OCI-LY1 (cell line): Measurements from ENCODE around the gene TEPSIN.

ENCODE experiments used
- H2AFZ ChIP-seq: fragments of 200-600 bp; sonication (generic), shearing (Covaris generic); 2 replicates; pipeline ENCODE4 v1.6.0; 2014; ENCODE audit warnings: antibody characterized with exemption, mild to moderate bottlenecking, low read length
- H3F3A ChIP-seq: fragments of 200-600 bp; sonication (generic), shearing (Covaris generic); 2 replicates; pipeline ENCODE4 v1.6.0; 2014; ENCODE audit warnings: mild to moderate bottlenecking, antibody characterized with exemption, low read length, moderate library complexity; ENCODE audit not compliant: insufficient read depth
- H3K27ac ChIP-seq: fragments of 200-600 bp; sonication (generic); 2 replicates; pipeline ENCODE4 v1.5.1; 2014; ENCODE audit warnings: low read length, mixed run types, mild to moderate bottlenecking, low read depth; ENCODE audit not compliant: poor library complexity, severe bottlenecking
- H3K27me3 ChIP-seq: fragments of 200-600 bp; sonication (generic); 2 replicates; pipeline ENCODE4 v1.6.0; 2014; ENCODE audit warnings: antibody characterized with exemption, mild to moderate bottlenecking, low read length, moderate library complexity; ENCODE audit not compliant: insufficient read depth
- H3K36me3 ChIP-seq: fragments of 200-600 bp; sonication (generic); 2 replicates; pipeline ENCODE4 v1.6.1; 2014; ENCODE audit warnings: mild to moderate bottlenecking, antibody characterized with exemption, low read length, moderate library complexity, mixed read lengths; ENCODE audit not compliant: insufficient read depth
- H3K4me1 ChIP-seq: fragments of 200-600 bp; sonication (generic); 2 replicates; pipeline ENCODE4 v1.5.1; 2014; ENCODE audit warnings: mild to moderate bottlenecking, low read length, moderate library complexity; ENCODE audit not compliant: insufficient read depth, severe bottlenecking
- H3K4me2 ChIP-seq: fragments of 200-600 bp; sonication (generic), shearing (Covaris generic); 2 replicates; pipeline ENCODE4 v1.6.1; 2014; ENCODE audit warnings: low read length
- H3K4me3 ChIP-seq: fragments of 200-600 bp; sonication (generic); 2 replicates; pipeline ENCODE4 v1.5.1; 2014; ENCODE audit warnings: low read length, low read depth, mild to moderate bottlenecking, mixed read lengths; ENCODE audit not compliant: poor library complexity, severe bottlenecking
- H3K79me2 ChIP-seq: fragments of 200-600 bp; shearing (Covaris generic); 2 replicates; pipeline ENCODE4 v1.6.1; 2016; ENCODE audit warnings: mixed run types, low read length, mixed read lengths; ENCODE audit not compliant: insufficient read depth
- H3K9ac ChIP-seq: fragments of 200-600 bp; sonication (generic), shearing (Covaris generic); 2 replicates; pipeline ENCODE4 v1.6.1; 2014; ENCODE audit warnings: mild to moderate bottlenecking, low read length, mixed read lengths
- H3K9me2 ChIP-seq: fragments of 200-600 bp; sonication (generic), shearing (Covaris generic); 2 replicates; pipeline ENCODE4 v1.6.1; 2014; ENCODE audit warnings: low read depth, mild to moderate bottlenecking, low read length, mixed read lengths
- H3K9me3 ChIP-seq: fragments of 200-600 bp; shearing (Covaris generic); 2 replicates; pipeline ENCODE4 v1.6.1; 2014; ENCODE audit warnings: low read length, mixed read lengths
- H4K20me1 ChIP-seq: fragments of 200-600 bp; sonication (generic), shearing (Covaris generic); 2 replicates; pipeline ENCODE4 v1.6.0; 2016; ENCODE audit warnings: mild to moderate bottlenecking, low read length; ENCODE audit not compliant: insufficient read depth
- CTCF ChIP-seq: fragments of 200-600 bp; sonication (generic), shearing (Covaris generic); IDR thresholded peaks from 2 replicates; pipeline ENCODE4 v1.5.1; 2017; ENCODE audit warnings: mild to moderate bottlenecking, antibody characterized with exemption, low read length, moderate library complexity, mixed read lengths
- EZH2 ChIP-seq: fragments of 200-600 bp; sonication (generic), shearing (Covaris generic); IDR thresholded peaks from 2 replicates; pipeline ENCODE4 v1.8.0; 2017; ENCODE audit warnings: borderline replicate concordance, mixed run types, mild to moderate bottlenecking, antibody characterized with exemption, low read length, moderate library complexity, mixed read lengths

TEPSIN gene

DNA sequence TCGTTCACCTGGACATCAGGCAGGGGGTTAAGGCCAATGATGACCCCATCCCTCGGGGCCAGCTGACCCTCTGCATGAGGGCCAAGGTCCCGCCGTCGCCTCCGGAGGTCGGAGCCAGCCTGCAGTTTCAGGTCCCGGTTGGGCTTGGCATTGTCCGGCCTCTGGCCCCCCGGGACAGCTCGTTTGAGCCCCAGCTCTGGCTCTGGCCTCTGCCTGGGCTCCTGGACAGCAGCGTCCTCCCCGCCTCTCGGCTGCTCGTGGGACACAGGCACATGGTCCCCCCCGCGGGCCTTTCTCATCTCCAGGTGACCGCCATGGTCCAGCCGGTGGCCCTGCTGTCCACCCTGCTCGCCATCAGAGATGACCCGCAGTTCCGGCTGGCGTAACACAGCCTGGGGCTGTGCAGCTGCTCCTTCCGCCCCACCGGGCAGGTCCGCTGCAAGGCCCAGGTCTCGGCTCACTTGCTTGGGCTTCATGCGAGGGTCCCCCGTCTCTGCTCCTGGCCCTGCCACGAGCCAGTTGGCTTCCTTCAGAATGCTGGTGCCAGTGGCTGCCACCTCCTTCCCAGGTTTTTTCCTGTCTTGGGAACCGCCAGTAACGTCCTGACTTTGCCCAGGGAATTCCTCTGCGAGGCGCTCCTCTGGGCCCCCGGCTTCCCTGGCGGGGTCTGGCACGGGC, 6.9 kb upstream of the TEPSIN start:
- H3K36me3 ChIP-seq, result peaks cover 14% of the 10 kb centered on the region
- H3K4me2 ChIP-seq, result no peak overlapping the region
- no peak for TF ChIP-seq EZH2
- no peak overlapping the region for H3K9ac ChIP-seq
- peaks cover 5% of the 10 kb centered on the region for H3F3A ChIP-seq
- no peaks in the 10 kb centered on the region for H3K27me3 ChIP-seq
- no peaks in the 10 kb centered on the region for H3K79me2 ChIP-seq
- H2AFZ ChIP-seq, result no peak overlapping the region
- H3K4me3 ChIP-seq, result no peak overlapping the region
- peaks cover 47% of the 10 kb centered on the region for H3K4me1 ChIP-seq
- H3K27ac ChIP-seq, result no peak overlapping the region
- H3K9me3 ChIP-seq, result no peaks in the 10 kb centered on the region
- no peaks in the 10 kb centered on the region for H4K20me1 ChIP-seq
- no peaks in the 10 kb centered on the region for H3K9me2 ChIP-seq

DNA sequence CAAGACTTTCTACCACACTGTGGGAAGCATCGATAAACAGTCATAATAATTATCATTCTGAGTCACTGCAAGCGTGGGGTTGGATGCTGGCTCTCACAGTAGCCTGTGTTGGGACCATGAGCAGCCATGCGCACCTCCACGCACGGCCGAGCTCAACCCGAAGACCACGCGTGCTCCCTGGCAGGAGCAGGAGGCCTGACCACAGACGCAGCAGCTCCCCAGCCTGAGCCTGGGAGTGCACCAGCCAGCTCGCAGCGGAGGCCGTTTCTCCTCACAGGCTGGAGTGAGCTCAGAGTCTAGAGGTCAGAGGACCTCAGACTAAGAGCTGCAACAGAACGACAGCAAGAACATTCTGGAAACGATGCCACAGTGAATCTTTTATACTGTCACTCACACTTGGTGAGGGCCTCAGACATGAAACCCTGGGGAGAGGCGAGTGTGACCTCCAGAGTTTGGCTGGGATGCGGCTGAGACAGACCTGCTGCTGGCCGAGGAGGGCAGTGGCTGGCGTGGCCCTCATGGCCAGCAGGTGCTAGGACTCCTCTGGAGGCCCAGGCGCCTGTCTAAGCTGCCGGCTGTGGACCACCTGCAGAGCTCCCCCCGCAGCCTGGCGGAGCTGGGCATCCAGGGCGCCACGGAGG, 6.3 kb upstream of the TEPSIN start:
- Histone ChIP-seq H3K9ac (no peak overlapping the region), H3F3A (no peaks in the 10 kb centered on the region; the same call in 1 of the 2 replicates), H3K9me2 (no peaks in the 10 kb centered on the region), H3K4me2 (no peak overlapping the region), H3K4me1 (peaks cover 47% of the 10 kb centered on the region), H3K27me3 (no peaks in the 10 kb centered on the region), H3K79me2 (peaks cover 2% of the 10 kb centered on the region; the same call in 1 of the 2 replicates), H2AFZ (no peak overlapping the region), H3K27ac (peak overlapping the region; percentile 50), H3K9me3 (no peaks in the 10 kb centered on the region), H3K4me3 (no peak overlapping the region), H4K20me1 (no peaks in the 10 kb centered on the region), H3K36me3 (peaks cover 14% of the 10 kb centered on the region)
- no peak for TF ChIP-seq EZH2
- no peak for TF ChIP-seq CTCF

DNA sequence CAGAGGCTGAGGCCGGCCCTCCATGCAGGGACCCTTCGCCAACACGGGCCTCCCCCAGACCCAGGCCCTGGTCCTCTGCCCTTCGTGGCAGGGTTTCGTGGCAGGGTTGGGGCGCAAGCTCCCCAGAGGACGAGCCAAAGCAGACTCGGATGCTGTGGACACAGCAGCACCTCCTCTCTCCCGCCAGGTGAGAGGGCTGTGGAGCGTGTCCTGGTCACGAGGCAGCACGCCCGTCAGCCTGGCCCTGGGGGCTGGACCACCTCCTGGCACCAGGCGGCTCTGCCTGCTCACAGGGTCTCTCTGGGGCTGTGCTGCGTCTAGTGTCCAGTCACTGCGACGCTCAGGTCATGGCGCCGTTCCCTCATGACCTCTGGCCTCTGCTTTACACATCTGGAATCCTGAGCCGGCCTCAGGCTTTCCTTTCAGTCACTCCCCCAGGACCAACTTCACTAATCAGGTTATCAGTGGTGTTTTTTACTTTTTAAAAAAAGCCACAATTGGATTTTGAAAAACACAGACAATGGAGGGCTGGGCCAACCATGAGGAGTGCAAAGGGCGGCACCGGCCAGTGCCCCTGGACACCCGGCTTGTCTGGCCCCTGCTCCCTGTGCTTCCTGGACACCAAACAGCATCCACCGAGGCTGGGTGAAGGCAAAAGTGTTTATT, 5.6 kb upstream of the TEPSIN start:
- TF ChIP-seq EZH2, result no peak
- TF ChIP-seq CTCF, result no peak
- no peak overlapping the region for H3K9ac ChIP-seq
- H3K36me3 ChIP-seq, result peaks cover 14% of the 10 kb centered on the region
- H3K27ac ChIP-seq, result peak overlapping the region; percentile 50
- H3K4me3 ChIP-seq, result no peak overlapping the region
- no peak overlapping the region for H2AFZ ChIP-seq
- no peaks in the 10 kb centered on the region for H3F3A ChIP-seq
- H3K9me2 ChIP-seq, result no peaks in the 10 kb centered on the region
- H3K4me2 ChIP-seq, result no peak overlapping the region
- no peaks in the 10 kb centered on the region for H3K27me3 ChIP-seq
- peaks cover 44% of the 10 kb centered on the region for H3K4me1 ChIP-seq
- H3K79me2 ChIP-seq, result peaks cover 7% of the 10 kb centered on the region; the same call in 1 of the 2 replicates
- H4K20me1 ChIP-seq, result no peaks in the 10 kb centered on the region
- H3K9me3 ChIP-seq, result no peaks in the 10 kb centered on the region
